ENCODE results near the gene DAZL. TPM values are rescaled to one million over a fixed set of nuclear protein-coding genes. Genes with fewer than 3 reads are reported as not detected.

Gene DAZL
- total RNA-seq, 1 experiment from 2014 or later: 3.9 TPM

- Mint-ChIP-seq H3K4me3 (no peak overlapping the region), H3K9me3 (no peaks in the 10 kb centered on the region), H3K27me3 (ENCODE audit: low read depth) (no peaks in the 10 kb centered on the region), H3K4me1 (peaks cover 7% of the 10 kb centered on the region), H3K36me3 (no peaks in the 10 kb centered on the region), H3K27ac (no peak overlapping the region)
- ChIA-PET POLR2A (no interaction called here), CTCF (no interaction called here)
- TF ChIP-seq ZBTB21 (CRISPR knock-in tag; IDR thresholded peaks at IDR 0.05; ENCODE audit: borderline replicate concordance): no peak
- no peak for TF ChIP-seq NFYB (CRISPR knock-in tag; conservative IDR thresholded peaks at IDR 0.05; ENCODE audit: low read depth)
- no peak for TF ChIP-seq TEAD4 (CRISPR knock-in tag; IDR thresholded peaks at IDR 0.05)
- no peak for TF ChIP-seq FOXK1 (CRISPR knock-in tag; IDR thresholded peaks at IDR 0.05)
- TF ChIP-seq ZNF263 (CRISPR knock-in tag; IDR thresholded peaks at IDR 0.05; ENCODE audit: low read depth): no peak
- TF ChIP-seq, protein P1, sequence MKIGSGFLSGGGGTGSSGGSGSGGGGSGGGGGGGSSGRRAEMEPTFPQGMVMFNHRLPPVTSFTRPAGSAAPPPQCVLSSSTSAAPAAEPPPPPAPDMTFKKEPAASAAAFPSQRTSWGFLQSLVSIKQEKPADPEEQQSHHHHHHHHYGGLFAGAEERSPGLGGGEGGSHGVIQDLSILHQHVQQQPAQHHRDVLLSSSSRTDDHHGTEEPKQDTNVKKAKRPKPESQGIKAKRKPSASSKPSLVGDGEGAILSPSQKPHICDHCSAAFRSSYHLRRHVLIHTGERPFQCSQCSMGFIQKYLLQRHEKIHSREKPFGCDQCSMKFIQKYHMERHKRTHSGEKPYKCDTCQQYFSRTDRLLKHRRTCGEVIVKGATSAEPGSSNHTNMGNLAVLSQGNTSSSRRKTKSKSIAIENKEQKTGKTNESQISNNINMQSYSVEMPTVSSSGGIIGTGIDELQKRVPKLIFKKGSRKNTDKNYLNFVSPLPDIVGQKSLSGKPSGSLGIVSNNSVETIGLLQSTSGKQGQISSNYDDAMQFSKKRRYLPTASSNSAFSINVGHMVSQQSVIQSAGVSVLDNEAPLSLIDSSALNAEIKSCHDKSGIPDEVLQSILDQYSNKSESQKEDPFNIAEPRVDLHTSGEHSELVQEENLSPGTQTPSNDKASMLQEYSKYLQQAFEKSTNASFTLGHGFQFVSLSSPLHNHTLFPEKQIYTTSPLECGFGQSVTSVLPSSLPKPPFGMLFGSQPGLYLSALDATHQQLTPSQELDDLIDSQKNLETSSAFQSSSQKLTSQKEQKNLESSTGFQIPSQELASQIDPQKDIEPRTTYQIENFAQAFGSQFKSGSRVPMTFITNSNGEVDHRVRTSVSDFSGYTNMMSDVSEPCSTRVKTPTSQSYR (CRISPR knock-in tag; IDR thresholded peaks at IDR 0.05): no peak
- TF ChIP-seq, protein P2, sequence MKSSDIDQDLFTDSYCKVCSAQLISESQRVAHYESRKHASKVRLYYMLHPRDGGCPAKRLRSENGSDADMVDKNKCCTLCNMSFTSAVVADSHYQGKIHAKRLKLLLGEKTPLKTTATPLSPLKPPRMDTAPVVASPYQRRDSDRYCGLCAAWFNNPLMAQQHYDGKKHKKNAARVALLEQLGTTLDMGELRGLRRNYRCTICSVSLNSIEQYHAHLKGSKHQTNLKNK (CRISPR knock-in tag; IDR thresholded peaks at IDR 0.05): no peak
- TF ChIP-seq JUN (CRISPR knock-in tag; IDR thresholded peaks at IDR 0.05): no peak
- no peak for TF ChIP-seq ZNF671 (CRISPR knock-in tag; IDR thresholded peaks at IDR 0.05)
- TF ChIP-seq E2F4 (CRISPR knock-in tag; IDR thresholded peaks at IDR 0.05; ENCODE audit: borderline replicate concordance, low read depth): no peak
- no peak for TF ChIP-seq ATF1 (CRISPR knock-in tag; IDR thresholded peaks at IDR 0.05)
- TF ChIP-seq, protein P3, sequence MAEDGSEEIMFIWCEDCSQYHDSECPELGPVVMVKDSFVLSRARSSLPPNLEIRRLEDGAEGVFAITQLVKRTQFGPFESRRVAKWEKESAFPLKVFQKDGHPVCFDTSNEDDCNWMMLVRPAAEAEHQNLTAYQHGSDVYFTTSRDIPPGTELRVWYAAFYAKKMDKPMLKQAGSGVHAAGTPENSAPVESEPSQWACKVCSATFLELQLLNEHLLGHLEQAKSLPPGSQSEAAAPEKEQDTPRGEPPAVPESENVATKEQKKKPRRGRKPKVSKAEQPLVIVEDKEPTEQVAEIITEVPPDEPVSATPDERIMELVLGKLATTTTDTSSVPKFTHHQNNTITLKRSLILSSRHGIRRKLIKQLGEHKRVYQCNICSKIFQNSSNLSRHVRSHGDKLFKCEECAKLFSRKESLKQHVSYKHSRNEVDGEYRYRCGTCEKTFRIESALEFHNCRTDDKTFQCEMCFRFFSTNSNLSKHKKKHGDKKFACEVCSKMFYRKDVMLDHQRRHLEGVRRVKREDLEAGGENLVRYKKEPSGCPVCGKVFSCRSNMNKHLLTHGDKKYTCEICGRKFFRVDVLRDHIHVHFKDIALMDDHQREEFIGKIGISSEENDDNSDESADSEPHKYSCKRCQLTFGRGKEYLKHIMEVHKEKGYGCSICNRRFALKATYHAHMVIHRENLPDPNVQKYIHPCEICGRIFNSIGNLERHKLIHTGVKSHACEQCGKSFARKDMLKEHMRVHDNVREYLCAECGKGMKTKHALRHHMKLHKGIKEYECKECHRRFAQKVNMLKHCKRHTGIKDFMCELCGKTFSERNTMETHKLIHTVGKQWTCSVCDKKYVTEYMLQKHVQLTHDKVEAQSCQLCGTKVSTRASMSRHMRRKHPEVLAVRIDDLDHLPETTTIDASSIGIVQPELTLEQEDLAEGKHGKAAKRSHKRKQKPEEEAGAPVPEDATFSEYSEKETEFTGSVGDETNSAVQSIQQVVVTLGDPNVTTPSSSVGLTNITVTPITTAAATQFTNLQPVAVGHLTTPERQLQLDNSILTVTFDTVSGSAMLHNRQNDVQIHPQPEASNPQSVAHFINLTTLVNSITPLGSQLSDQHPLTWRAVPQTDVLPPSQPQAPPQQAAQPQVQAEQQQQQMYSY (CRISPR knock-in tag; IDR thresholded peaks at IDR 0.05): no peak
- TF ChIP-seq ESRRA (CRISPR knock-in tag; IDR thresholded peaks at IDR 0.05; ENCODE audit: borderline replicate concordance): no peak
- TF ChIP-seq MYBL2 (CRISPR knock-in tag; IDR thresholded peaks at IDR 0.05): no peak
- TF ChIP-seq, protein P4, sequence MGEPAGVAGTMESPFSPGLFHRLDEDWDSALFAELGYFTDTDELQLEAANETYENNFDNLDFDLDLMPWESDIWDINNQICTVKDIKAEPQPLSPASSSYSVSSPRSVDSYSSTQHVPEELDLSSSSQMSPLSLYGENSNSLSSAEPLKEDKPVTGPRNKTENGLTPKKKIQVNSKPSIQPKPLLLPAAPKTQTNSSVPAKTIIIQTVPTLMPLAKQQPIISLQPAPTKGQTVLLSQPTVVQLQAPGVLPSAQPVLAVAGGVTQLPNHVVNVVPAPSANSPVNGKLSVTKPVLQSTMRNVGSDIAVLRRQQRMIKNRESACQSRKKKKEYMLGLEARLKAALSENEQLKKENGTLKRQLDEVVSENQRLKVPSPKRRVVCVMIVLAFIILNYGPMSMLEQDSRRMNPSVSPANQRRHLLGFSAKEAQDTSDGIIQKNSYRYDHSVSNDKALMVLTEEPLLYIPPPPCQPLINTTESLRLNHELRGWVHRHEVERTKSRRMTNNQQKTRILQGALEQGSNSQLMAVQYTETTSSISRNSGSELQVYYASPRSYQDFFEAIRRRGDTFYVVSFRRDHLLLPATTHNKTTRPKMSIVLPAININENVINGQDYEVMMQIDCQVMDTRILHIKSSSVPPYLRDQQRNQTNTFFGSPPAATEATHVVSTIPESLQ (CRISPR knock-in tag; IDR thresholded peaks at IDR 0.05): no peak
- DNase-seq (ENCODE audit: low spot score): no peak
- no peak for ATAC-seq
Observed at GRCh38 chr3:16596352-16597032, 8.7 kb downstream of the DAZL start.

GRCh38 chr3:16595778-16596177 lies 9.4 kb downstream of the DAZL start:
- Mint-ChIP-seq H3K36me3 (no peaks in the 10 kb centered on the region), H3K9me3 (no peaks in the 10 kb centered on the region), H3K4me3 (no peak overlapping the region), H3K4me1 (peaks cover 3% of the 10 kb centered on the region; the same call in 1 of the 2 replicates), H3K27ac (no peak overlapping the region), H3K27me3 (ENCODE audit: low read depth) (no peaks in the 10 kb centered on the region; the same call in 1 of the 2 replicates)
- POLR2A ChIA-PET: no interaction called here
- CTCF ChIA-PET: no interaction called here
- ATAC-seq (no peak), DNase-seq (ENCODE audit: low spot score) (no peak)
- no peak for TF ChIP-seq ZNF396 (CRISPR knock-in tag; IDR thresholded peaks at IDR 0.05; ENCODE audit: borderline replicate concordance)
- TF ChIP-seq ZNF532 (CRISPR knock-in tag; IDR thresholded peaks at IDR 0.05; ENCODE audit: borderline replicate concordance): no peak
- TF ChIP-seq SOX15 (CRISPR knock-in tag; IDR thresholded peaks at IDR 0.05): no peak
- TF ChIP-seq NR1H2 (CRISPR knock-in tag; IDR thresholded peaks at IDR 0.05): no peak
- no peak for TF ChIP-seq TP53 (CRISPR knock-in tag; IDR thresholded peaks at IDR 0.05)
- TF ChIP-seq CBFB (CRISPR knock-in tag; IDR thresholded peaks at IDR 0.05; ENCODE audit: low read depth): no peak
- TF ChIP-seq SMAD3 (CRISPR knock-in tag; IDR thresholded peaks at IDR 0.05; ENCODE audit: borderline replicate concordance): no peak
